ENCODE data around the gene CHRNB1.

The CHRNB1 gene

GRCh38 chr17:7502987-7503386 lies 58.1 kb downstream of the CHRNB1 start:
- Mint-ChIP-seq H3K4me3 (no peak overlapping the region), H3K27me3 (no peaks in the 10 kb centered on the region), H3K9me3 (no peaks in the 10 kb centered on the region), H3K4me1 (ENCODE audit: low read depth) (no peaks in the 10 kb centered on the region), H3K27ac (no peak overlapping the region), H3K36me3 (ENCODE audit: low read depth) (peaks cover 98% of the 10 kb centered on the region)
- intact Hi-C loops (cut with micrococcal nuclease): no loop called here

GRCh38 chr17:7503521-7503920 lies 58.7 kb downstream of the CHRNB1 start:
- Mint-ChIP-seq H3K27ac (no peak overlapping the region), H3K9me3 (no peaks in the 10 kb centered on the region), H3K36me3 (ENCODE audit: low read depth) (peaks cover 98% of the 10 kb centered on the region), H3K27me3 (no peaks in the 10 kb centered on the region), H3K4me3 (no peak overlapping the region), H3K4me1 (ENCODE audit: low read depth) (no peaks in the 10 kb centered on the region)
- intact Hi-C loops (cut with micrococcal nuclease): no loop called here

Data from dendritic cell treated with granulocyte-macrophage colony-stimulating factor and Interleukin-4, amounts not matched to agents 40 ng/mL and 50 ng/mL, for 4 days (primary cell).